ENCODE measurements around the gene RNF123.

RNF123 gene

DNA sequence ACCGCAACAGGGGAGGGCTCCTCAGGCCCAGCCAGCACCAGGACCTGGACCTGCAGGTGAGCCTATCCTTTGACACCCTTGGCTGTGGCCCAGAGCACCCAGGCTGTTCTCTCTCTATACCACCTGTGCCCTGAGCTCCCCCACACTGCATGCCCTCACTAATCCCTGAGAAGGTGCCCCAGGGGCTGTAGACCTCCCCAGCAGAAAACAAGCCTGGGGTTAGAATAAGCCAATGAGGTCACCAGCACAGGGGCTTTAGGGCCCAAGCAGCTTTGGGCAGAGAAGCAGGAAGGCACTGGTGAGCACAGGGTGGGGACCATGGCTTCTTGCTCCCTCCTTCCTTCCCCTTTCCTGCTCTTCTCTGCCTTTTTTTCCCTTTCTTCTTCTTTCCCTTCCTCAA, 25.5 kb upstream of the RNF123 start:
- TF ChIP-seq CTCF (conservative IDR thresholded peaks at IDR 0.05; ENCODE audit: control insufficient read depth, insufficient read depth, low read depth, low read length): no peak
- DNase-seq (ENCODE audit: low read depth): no peak
- H3K4me3 ChIP-seq (ENCODE audit: control insufficient read depth, low read depth, low read length): no peak overlapping the region

DNA sequence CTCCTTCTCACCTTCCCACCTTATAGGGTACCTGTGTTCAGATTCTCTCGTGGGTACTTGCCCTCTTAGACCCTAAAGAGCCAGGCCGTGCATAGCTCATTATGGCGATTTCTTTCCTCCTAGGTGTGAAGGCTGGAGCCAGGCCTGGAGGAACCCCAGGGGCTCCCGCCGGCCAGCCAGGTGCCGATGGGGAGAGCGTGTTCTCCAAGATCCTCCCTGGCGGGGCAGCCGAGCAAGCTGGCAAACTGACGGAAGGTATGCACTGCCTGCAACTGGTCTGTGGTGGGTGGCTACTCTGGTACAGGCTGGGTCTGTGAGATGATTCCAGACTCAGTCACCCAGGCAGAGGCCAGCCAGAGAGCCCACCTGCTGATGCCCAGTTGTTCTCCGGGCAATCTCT, 25.1 kb upstream of the RNF123 start:
- no peak overlapping the region for H3K4me3 ChIP-seq (ENCODE audit: control insufficient read depth, low read depth, low read length)
- no peak for DNase-seq (ENCODE audit: low read depth)
- TF ChIP-seq CTCF (conservative IDR thresholded peaks at IDR 0.05; ENCODE audit: control insufficient read depth, insufficient read depth, low read depth, low read length): no peak

DNA sequence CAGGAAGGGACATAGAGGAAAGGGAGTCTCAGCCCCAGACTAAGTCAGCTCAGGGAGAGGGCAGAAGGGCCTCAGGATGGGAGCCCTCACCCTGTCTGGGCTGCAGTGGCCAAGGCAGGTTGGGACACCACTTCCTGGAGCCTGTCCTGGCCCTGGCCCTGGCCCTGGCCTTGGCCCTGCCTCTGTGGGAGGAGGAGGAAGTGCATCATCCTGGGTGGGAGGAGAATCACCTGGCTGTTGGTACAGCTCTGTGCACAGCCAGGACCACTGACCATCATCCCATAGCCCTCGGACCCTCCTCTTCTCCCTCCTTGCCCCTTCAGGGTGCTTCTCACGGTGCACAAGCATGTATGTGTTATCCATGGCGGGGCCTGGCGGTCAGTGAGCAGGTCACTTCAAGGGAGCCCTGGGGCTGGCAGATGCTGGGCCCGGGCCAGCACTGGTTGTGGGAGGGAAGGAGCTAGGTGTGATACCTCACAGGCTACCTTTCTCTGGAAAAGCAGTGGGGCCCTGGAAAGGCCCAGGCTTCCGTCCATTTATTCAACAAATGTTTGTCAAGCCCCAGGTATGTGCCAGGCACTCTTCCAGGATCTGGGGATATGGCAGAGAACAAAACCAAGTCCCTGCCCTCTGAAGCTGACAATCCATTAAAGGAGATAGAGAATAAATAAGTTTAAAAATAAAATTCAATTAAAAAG, 23.4 kb upstream of the RNF123 start:
- no peak overlapping the region for H3K4me3 ChIP-seq (ENCODE audit: control insufficient read depth, low read depth, low read length)
- DNase-seq (ENCODE audit: low read depth): no peak
- no peak for TF ChIP-seq CTCF (conservative IDR thresholded peaks at IDR 0.05; ENCODE audit: control insufficient read depth, insufficient read depth, low read depth, low read length)

DNA sequence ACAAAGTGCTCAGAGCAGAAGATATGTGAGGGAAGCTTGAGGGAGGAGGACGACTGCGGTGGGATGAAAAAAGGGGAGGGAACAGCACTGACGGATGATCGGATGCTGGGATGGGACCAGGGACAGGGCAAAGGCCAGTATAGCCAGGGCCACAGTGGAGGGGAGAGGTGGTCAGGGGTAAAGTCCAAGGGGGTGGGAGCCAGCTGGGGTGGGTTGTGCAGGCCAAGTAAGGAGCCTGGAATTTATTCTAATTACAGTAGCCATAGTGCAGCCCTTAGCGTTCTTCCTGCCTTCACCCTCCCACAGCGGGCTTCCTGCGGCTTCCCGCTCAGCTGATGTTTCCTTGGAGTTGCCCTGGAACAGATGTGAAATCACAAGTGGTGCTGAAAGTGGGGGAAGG, 22.8 kb upstream of the RNF123 start:
- no peak for TF ChIP-seq CTCF (conservative IDR thresholded peaks at IDR 0.05; ENCODE audit: control insufficient read depth, insufficient read depth, low read depth, low read length)
- no peak for DNase-seq (ENCODE audit: low read depth)
- H3K4me3 ChIP-seq (ENCODE audit: control insufficient read depth, low read depth, low read length): no peak overlapping the region

DNA sequence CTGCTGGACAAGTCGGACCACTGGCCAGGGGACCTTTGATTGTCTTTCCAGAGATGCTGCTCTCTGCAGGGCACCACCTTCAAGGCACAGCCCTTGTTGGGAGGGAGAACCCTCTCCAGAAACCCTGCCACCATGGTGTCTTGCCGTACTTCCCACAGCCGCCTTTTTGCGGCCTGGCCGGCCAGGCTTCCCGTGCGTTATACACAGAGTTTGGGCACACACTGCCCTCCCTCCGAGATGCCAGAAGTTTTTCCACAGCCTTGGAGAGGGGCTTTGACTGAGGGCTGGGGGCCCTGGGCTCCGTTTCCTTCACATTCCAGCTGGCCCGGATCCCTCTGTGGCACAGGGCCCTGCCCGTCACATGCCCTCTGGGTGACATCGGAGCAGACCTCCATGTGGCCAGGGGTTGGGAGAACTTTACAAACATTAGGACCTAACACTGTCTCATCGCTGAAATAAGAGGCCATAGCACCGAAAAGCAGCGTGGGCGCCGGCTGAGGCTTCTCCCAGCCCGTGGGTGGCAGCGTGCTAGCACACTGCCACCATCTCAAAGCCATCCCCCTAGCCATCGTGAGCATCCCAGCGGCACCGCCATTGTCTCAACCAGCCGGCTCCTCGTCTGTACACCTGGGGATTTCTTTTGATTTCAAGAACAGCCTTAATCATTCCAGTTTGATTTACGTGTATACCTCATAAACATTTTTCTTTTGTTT, 21.5 kb upstream of the RNF123 start:
- DNase-seq (ENCODE audit: low read depth): no peak
- no peak for TF ChIP-seq CTCF (conservative IDR thresholded peaks at IDR 0.05; ENCODE audit: control insufficient read depth, insufficient read depth, low read depth, low read length)
- no peak overlapping the region for H3K4me3 ChIP-seq (ENCODE audit: control insufficient read depth, low read depth, low read length)

DNA sequence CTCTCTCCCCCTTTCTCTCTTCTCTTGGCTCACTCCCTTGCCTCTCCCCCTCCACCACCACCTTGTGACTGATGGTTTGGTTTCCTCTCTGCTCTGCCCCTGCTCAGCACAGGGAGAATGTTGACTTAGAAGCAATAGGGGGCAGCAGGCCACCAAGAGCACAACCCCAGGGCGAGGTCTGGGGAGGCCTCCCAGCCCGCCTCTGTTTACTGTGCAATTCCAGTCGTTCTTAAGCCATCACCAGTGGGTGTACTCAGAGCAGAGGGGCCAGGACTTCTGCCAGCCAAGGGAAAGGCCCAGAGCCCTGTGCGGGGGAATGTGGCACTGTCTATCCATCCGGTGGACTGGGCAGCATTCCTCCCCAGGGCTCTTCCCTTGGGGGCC, 21.0 kb upstream of the RNF123 start:
- DNase-seq (ENCODE audit: low read depth): no peak
- TF ChIP-seq CTCF (conservative IDR thresholded peaks at IDR 0.05; ENCODE audit: control insufficient read depth, insufficient read depth, low read depth, low read length): no peak
- H3K4me3 ChIP-seq (ENCODE audit: control insufficient read depth, low read depth, low read length): no peak overlapping the region

Measured in fibroblast of mammary gland (primary cell).